Liver (tissue), 9 donors: ENCODE data around the gene OR2S2. TPM values are rescaled to one million over a fixed set of nuclear protein-coding genes. Genes with fewer than 3 reads are reported as not detected.

Experiments used
- DNase-seq: peaks from one replicate; pipeline ENCODE4 v3.0.0-alpha.2; 2017; ENCODE audit warnings: low spot score
- H3K27ac ChIP-seq, 2 donors: one replicate each; pipeline ENCODE4 v1.7.0; 2013; ENCODE audit warnings: inconsistent platforms in 2 of 2, low read length in 2 of 2, control low read depth in 1 of 2, low read depth in 1 of 2, mild to moderate bottlenecking in 1 of 2
- H3K27me3 ChIP-seq, 4 donors: one replicate each; pipeline versions ENCODE4 v1.6.1 to v1.7.0; 2013; ENCODE audit warnings: low read length in 3 of 4, inconsistent platforms in 1 of 4, mild to moderate bottlenecking in 1 of 4, moderate library complexity in 1 of 4; ENCODE audit not compliant: control insufficient read depth in 4 of 4, insufficient read depth in 4 of 4
- H3K36me3 ChIP-seq, 4 donors: one replicate each; pipeline versions ENCODE4 v1.6.1 to v1.7.0; 2013; ENCODE audit warnings: low read length in 3 of 4, mild to moderate bottlenecking in 3 of 4, low read depth in 1 of 4, moderate library complexity in 1 of 4; ENCODE audit not compliant: control insufficient read depth in 4 of 4, insufficient read depth in 3 of 4
- H3K4me1 ChIP-seq, 4 donors: one replicate each; pipeline versions ENCODE4 v1.6.1 to v1.7.0; 2013; ENCODE audit warnings: low read length in 3 of 4, mild to moderate bottlenecking in 3 of 4, moderate library complexity in 1 of 4; ENCODE audit not compliant: control insufficient read depth in 4 of 4, insufficient read depth in 4 of 4
- H3K4me3 ChIP-seq, 3 donors: one replicate each; pipeline versions ENCODE4 v1.6.1 to v1.7.0; 2013; ENCODE audit warnings: low read length in 3 of 3, control low read depth in 1 of 3, low read depth in 1 of 3, mild to moderate bottlenecking in 1 of 3
- H3K9ac ChIP-seq, 2 donors: one replicate each; pipeline ENCODE4 v1.7.0; 2013; ENCODE audit warnings: low read length in 2 of 2, mild to moderate bottlenecking in 2 of 2, moderate library complexity in 2 of 2, control low read depth in 1 of 2, low read depth in 1 of 2
- H3K9me3 ChIP-seq, 4 donors: one replicate each; pipeline versions ENCODE4 v1.6.1 to v1.7.0; 2013; ENCODE audit warnings: low read length in 3 of 4; ENCODE audit not compliant: control insufficient read depth in 4 of 4
- EGR1 ChIP-seq, 2 donors: IDR thresholded peaks; 2 replicates each; pipeline ENCODE4 v1.6.1; 2016 to 2018; ENCODE audit warnings: antibody characterized with exemption in 2 of 2, low read depth in 2 of 2
- FOXA1 ChIP-seq: IDR thresholded peaks from 2 replicates; pipeline ENCODE4 v1.6.1; 2016; ENCODE audit warnings: antibody characterized with exemption
- FOXA2 ChIP-seq: IDR thresholded peaks from 2 replicates; pipeline ENCODE4 v1.6.1; 2016; ENCODE audit warnings: antibody characterized with exemption
- GABPA ChIP-seq, 2 donors: IDR thresholded peaks in 1 of 2; conservative IDR thresholded peaks in 1 of 2; 2 replicates each; pipeline ENCODE4 v1.6.1; 2016; ENCODE audit warnings: antibody characterized with exemption in 2 of 2, mild to moderate bottlenecking in 1 of 2, moderate library complexity in 1 of 2
- RAD21 ChIP-seq, 2 donors: IDR thresholded peaks; 2 replicates each; pipeline ENCODE4 v1.6.1; 2016; ENCODE audit warnings: antibody characterized with exemption in 2 of 2, mild to moderate bottlenecking in 2 of 2
- SP1 ChIP-seq: IDR thresholded peaks from 2 replicates; pipeline ENCODE4 v1.6.1; 2018; ENCODE audit warnings: antibody characterized with exemption, mild to moderate bottlenecking
- WGBS: extraction: QIAGEN DNeasy Blood & Tissue Kit; methylation state at CpG from one replicate; pipeline ENCODE4 v1.1.7; 2013; 5-methylcytosine and 5-hydroxymethylcytosine counted together
- polyA plus RNA-seq, 2 donors: library from polyadenylated mRNA; stranded (reverse) in 1 of 2; unstranded in 1 of 2; fragments of 200-250 nt in 1 of 2; fragments of >200 nt in 1 of 2; fragmentation: Nextera tagmentation in 1 of 2; extraction: Ambion mirVana in 1 of 2; gene quantifications; one replicate each; pipeline versions ENCODE4 v1.2.1 to v1.2.3, GENCODE V29; 2013 to 2015
- total RNA-seq, 2 donors: library from RNA; depleted of rRNA; stranded (reverse); fragments of >200 nt; gene quantifications; one replicate each; pipeline ENCODE4 v1.2.3, GENCODE V29; 2014
- TF ChIP-seq, protein P1 (sequence below): IDR thresholded peaks from 2 replicates; pipeline ENCODE4 v1.6.1; 2016; ENCODE audit warnings: antibody characterized with exemption
- TF ChIP-seq, protein P2 (sequence below): IDR thresholded peaks from 2 replicates; pipeline ENCODE4 v1.6.1; 2016; ENCODE audit warnings: antibody characterized with exemption
- TF ChIP-seq, protein P3 (sequence below): IDR thresholded peaks from 2 replicates; pipeline ENCODE4 v1.6.1; 2016; ENCODE audit warnings: antibody characterized with exemption, mild to moderate bottlenecking
- TF ChIP-seq, protein P4 (sequence below): IDR thresholded peaks from 2 replicates; pipeline ENCODE4 v1.6.1; 2016; ENCODE audit warnings: antibody characterized with exemption
- donor health status: healthy.
- donor health status: healthy.
- donor health status: healthy.
- donor health status: healthy.
- donor health status: healthy.

Gene OR2S2
- total and polyA plus RNA-seq, 4 donors = not detected

DNA sequence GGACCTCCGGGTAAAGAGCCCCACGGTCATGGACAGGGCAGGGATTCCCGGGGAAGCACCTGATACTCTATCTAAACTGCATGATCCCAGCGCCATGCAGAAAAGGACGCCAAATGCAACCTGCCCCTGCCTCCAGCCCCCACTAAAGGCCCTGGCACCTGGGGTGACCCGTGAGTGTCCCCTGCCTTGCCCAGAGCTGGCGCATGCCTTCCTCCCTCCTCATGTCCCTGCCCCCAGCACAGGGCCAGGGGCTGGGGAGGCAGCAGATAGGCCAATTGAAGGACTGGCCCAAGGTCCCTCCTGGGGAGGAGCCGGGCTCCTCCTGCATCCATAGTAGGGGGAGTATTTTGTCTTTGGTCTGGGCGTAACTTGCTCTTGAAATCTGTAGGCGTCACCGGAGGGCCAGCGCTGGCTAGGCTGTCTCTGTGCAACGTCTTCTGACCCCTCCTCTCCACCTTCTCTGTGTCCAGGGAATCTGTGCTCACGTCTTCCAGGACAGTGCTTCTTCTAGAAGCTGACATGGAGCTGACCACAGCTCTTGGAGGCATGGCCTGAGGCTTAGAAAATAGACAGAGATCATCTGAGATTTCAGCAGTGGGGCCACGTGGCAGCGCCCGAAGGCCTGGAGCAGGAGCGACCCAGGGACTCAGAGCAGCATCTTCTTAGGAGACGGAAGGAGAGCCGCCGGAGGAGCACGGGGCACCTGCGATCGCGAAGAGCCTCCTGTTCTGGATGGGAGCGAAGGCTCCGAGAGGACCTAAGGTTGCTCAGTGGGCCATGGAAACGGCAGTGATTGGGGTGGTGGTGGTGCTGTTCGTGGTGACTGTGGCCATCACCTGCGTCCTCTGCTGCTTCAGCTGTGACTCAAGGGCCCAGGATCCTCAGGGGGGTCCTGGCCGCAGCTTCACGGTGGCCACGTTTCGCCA is 48.0 kb downstream of the OR2S2 start:
- H3K4me1 ChIP-seq = peaks cover 16 to 55% (median 40%) of the 10 kb centered on the region in 4 donors
- H3K9me3 ChIP-seq = no peaks in the 10 kb centered on the region
- no peak overlapping the region for H3K9ac ChIP-seq
- 86% methylated on average over 34 of the region's 34 CpGs for WGBS
- no peaks in the 10 kb centered on the region for H3K27me3 ChIP-seq
- H3K36me3 ChIP-seq = no peaks in the 10 kb centered on the region
- no peak for DNase-seq
- TF ChIP-seq FOXA1 (no peak), FOXA2 (no peak), SP1 (no peak), RAD21 (IDR thresholded peaks at IDR 0.05) (no peak)
- TF ChIP-seq, protein P1, sequence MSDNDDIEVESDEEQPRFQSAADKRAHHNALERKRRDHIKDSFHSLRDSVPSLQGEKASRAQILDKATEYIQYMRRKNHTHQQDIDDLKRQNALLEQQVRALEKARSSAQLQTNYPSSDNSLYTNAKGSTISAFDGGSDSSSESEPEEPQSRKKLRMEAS = no peak
- TF ChIP-seq, protein P2, sequence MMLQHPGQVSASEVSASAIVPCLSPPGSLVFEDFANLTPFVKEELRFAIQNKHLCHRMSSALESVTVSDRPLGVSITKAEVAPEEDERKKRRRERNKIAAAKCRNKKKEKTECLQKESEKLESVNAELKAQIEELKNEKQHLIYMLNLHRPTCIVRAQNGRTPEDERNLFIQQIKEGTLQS = no peak
- H3K27ac ChIP-seq = peak overlapping the region; percentile 74 to 78
- peak overlapping the region in 1 of 3 donors; percentile 12 for H3K4me3 ChIP-seq

DNA sequence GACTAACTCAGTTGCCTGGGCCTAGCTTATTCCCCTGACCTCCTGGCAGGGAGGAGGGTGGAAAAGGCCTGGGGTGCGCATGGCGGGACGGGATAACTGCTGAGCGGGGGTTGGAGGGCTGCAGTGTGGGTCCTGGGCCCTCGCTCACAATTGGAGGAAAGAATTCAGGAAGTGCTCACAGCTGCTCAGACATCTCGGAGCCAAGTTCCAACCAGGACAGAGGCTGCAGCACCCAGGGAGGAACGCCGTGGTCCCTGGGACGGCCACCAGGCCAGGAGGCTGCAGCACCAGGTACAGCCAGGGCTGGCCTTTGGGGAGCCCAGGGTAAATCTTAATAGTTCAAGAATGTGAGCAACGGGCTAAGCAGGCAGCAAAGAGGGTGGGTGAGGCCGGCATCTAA is 48.7 kb downstream of the OR2S2 start, which contains the start of gene SPAAR:
TSS of gene SPAAR (plus strand) at position 217 of the 400 bp plus-strand sequence. CDS start 974 bp downstream, outside the sequence.
- TF ChIP-seq GABPA (IDR thresholded peaks at IDR 0.05 in 1 of 2, conservative IDR thresholded peaks at IDR 0.05 in 1 of 2) (no peak), EGR1 (IDR thresholded peaks at IDR 0.05; ENCODE audit: low read depth in 2 of 2) (no peak), FOXA1 (no peak)
- no peak within 1 kb of the TSS for H3K9ac ChIP-seq
- H3K4me3 ChIP-seq = peak within 1 kb of the TSS in 1 of 3 donors; percentile 12
- H3K27me3 ChIP-seq = no peaks in the 10 kb centered on the region
- no peaks in the 10 kb centered on the region for H3K9me3 ChIP-seq
- H3K36me3 ChIP-seq = no peaks in the 10 kb centered on the region
- 81% methylated on average over 11 of the region's 11 CpGs for WGBS
- H3K27ac ChIP-seq = peak within 1 kb of the TSS; percentile 74 to 78
- DNase-seq = no peak
- peaks cover 16 to 57% (median 40%) of the 10 kb centered on the region in 4 donors for H3K4me1 ChIP-seq

DNA sequence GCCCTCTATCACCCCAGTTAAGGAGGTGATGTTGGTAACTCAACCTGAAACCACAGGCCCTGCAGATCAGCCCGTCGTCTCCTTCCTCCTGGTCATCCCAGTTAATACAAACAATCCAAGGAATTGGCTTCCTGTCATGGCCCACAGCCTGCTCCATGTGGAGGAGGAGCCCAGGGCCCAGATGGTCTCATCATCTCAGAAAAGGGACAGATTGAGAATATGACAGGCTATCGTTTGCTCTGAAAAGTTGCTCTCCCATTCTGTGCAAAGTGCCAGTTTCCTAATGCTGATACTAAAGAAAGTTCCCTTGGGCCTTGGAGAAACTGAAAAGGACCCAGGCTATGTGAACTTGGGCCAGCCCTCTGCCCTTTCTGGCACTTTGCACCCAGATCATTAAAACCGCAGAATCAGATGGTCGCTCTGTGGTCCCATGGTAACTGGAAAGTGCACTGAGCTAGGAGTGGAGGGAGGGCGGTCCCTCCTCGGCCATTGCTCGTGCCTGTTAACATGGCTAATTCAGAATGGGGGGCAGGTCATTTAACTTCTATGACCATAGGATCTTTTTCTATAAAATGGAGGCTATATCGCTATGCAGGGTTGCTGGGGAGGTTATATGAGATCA is 49.3 kb downstream of the OR2S2 start:
- Histone ChIP-seq H3K9ac (no peak overlapping the region), H3K4me3 (no peak overlapping the region), H3K27ac (peak overlapping the region; percentile 74 to 78), H3K4me1 (peaks cover 16 to 57% (median 40%) of the 10 kb centered on the region in 4 donors), H3K36me3 (no peaks in the 10 kb centered on the region), H3K27me3 (no peaks in the 10 kb centered on the region), H3K9me3 (no peaks in the 10 kb centered on the region)
- TF ChIP-seq RAD21 (IDR thresholded peaks at IDR 0.05) = no peak
- TF ChIP-seq, protein P2 = no peak
- TF ChIP-seq, protein P3, sequence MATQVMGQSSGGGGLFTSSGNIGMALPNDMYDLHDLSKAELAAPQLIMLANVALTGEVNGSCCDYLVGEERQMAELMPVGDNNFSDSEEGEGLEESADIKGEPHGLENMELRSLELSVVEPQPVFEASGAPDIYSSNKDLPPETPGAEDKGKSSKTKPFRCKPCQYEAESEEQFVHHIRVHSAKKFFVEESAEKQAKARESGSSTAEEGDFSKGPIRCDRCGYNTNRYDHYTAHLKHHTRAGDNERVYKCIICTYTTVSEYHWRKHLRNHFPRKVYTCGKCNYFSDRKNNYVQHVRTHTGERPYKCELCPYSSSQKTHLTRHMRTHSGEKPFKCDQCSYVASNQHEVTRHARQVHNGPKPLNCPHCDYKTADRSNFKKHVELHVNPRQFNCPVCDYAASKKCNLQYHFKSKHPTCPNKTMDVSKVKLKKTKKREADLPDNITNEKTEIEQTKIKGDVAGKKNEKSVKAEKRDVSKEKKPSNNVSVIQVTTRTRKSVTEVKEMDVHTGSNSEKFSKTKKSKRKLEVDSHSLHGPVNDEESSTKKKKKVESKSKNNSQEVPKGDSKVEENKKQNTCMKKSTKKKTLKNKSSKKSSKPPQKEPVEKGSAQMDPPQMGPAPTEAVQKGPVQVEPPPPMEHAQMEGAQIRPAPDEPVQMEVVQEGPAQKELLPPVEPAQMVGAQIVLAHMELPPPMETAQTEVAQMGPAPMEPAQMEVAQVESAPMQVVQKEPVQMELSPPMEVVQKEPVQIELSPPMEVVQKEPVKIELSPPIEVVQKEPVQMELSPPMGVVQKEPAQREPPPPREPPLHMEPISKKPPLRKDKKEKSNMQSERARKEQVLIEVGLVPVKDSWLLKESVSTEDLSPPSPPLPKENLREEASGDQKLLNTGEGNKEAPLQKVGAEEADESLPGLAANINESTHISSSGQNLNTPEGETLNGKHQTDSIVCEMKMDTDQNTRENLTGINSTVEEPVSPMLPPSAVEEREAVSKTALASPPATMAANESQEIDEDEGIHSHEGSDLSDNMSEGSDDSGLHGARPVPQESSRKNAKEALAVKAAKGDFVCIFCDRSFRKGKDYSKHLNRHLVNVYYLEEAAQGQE = no peak
- TF ChIP-seq SP1 = peak; percentile 12
- TF ChIP-seq, protein P4, sequence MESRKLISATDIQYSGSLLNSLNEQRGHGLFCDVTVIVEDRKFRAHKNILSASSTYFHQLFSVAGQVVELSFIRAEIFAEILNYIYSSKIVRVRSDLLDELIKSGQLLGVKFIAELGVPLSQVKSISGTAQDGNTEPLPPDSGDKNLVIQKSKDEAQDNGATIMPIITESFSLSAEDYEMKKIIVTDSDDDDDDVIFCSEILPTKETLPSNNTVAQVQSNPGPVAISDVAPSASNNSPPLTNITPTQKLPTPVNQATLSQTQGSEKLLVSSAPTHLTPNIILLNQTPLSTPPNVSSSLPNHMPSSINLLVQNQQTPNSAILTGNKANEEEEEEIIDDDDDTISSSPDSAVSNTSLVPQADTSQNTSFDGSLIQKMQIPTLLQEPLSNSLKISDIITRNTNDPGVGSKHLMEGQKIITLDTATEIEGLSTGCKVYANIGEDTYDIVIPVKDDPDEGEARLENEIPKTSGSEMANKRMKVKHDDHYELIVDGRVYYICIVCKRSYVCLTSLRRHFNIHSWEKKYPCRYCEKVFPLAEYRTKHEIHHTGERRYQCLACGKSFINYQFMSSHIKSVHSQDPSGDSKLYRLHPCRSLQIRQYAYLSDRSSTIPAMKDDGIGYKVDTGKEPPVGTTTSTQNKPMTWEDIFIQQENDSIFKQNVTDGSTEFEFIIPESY = no peak
- WGBS = 66% methylated on average over 9 of the region's 9 CpGs
- DNase-seq = no peak
